Mammary epithelial cell (primary cell): ENCODE measurements around the gene CDR2.

Experiments
- CTCF ChIP-seq, 2 donors: IDR thresholded peaks in 1 of 2; conservative IDR thresholded peaks in 1 of 2; 2 replicates each; pipeline ENCODE4 v1.5.1; 2011 to 2012; ENCODE audit warnings: inconsistent platforms in 2 of 2, low read length in 2 of 2, mild to moderate bottlenecking in 2 of 2, control low read depth in 1 of 2, low read depth in 1 of 2; ENCODE audit not compliant: insufficient read depth in 1 of 2; ENCODE audit errors: extremely low read depth in 1 of 2
- EZH2 ChIP-seq: IDR thresholded peaks from 2 replicates; pipeline ENCODE4 v1.6.1; 2012; ENCODE audit warnings: low read length, inconsistent platforms, borderline replicate concordance

DNA sequence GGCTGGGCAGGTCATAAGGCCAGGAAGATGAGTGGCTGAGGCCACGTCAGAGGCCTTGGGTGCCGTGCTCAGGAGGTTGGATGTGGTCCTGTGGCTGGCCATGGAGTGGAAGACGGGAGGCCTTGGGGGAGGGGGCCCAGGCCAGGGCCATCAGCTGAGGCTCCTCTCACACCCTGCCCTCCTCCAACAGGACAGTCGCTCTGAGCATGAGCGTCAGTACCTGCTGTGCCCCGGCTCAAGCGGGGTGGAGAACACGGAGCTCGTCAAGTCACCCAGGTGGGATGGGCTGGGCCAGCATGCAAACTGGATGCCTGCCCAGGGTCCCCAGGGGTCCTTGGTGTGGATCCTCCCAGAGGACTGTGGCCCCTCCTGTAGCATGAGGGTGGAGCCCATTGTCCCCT is 58.0 kb downstream of the CDR2 start:
- TF ChIP-seq CTCF (conservative IDR thresholded peaks at IDR 0.05 in 1 of 2, IDR thresholded peaks at IDR 0.05 in 1 of 2; ENCODE audit: extremely low read depth in 1 of 2, insufficient read depth in 1 of 2, low read depth in 1 of 2, low read length in 2 of 2), result no peak
- no peak for TF ChIP-seq EZH2
